HL-60/S4 (cell line): ENCODE data around the gene TLE5.

ENCODE experiments used
- in situ Hi-C: fragments of 300-500 bp; cut with MboI; formaldehyde crosslinking; loops from 2 replicates; pipeline ENCODE4 v1.14.3; 2022; ENCODE audit warnings: low sequenced_read_pairs

TLE5 gene, protein sequence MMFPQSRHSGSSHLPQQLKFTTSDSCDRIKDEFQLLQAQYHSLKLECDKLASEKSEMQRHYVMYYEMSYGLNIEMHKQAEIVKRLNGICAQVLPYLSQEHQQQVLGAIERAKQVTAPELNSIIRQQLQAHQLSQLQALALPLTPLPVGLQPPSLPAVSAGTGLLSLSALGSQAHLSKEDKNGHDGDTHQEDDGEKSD

DNA sequence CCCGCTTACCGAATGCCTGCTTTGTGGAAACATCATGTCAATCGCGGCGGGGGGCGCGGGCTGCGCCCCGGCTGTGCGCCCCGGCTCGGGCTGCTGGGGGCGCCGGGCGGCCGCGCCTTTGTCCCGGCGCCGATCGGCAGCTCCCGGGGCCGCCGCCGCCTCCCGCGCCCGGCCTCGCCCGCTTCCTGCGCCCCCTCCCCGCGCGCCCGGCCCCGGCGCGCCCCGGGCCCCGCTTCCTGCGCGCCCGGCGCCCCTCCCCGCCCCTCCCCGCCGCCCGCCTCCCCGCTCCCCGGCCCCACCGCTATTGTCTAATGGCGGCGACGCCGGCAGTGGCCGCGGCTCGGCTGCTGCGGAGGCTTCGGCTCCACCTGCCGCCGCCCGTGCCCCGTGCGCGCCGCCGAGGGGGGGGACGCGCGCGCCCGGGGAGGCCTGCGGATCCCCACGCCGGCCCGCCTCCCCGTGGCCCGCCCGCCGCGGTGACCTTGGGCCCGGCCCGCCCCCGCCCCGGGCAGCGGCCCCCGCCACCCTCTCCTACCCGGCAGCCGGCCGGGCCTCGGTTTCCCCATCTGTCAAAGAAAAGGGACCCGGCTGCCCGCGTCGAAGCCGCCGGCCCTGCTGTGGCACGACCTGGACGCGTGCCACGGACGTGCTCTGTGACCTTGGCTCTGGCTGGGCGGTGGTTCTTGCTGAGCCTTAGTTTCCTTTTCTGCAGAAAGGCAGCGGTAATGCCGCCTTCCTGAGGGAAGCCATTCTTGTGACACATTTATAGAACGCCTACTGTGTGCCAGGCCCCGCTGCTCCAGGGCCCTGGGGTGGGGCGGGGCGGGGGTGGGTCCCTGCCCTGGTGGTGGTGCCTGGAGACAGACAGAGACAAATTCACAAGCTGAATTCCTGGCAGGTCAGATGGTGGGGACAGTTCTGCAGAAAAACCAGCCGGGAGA lies at the start of gene TLE5:
Gene TLE5 (minus strand): TSS at position 331 of the 941 bp plus-strand sequence. CDS start 295 bp downstream, at position 36.
- in situ Hi-C loops, result no loop called here

DNA sequence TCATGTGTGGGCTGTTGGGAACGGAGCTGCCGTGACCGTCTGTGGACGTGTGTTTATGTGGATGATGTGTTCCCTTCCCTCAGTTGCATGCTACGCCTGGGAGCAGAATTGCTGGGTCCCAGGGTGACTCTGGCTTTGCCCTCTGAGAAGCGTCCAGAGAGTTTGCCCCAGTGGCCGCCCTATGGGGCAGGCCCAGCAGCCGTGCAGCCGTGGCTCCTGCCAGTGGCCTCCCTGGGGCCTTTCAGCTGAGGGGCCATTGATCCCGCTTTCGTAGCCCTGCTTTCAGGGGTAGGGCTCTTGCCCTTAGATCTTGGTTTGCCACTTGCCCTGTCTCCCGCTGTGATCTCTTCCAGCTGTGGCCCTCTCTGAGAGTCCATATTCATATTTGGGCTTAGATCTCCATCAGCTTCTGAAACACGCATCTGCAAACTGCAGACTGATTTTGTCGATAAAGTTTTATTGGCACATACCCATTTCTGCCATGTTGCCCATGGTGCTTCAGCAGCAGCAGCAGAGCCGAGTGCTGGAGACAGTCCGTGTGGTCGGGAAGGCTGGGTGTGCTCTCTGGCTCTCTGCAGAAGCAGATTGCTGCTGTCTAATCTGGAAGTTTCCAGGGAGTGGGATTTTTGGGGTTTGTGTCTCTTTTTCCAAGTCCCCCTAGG lies 49.4 kb upstream of the TLE5 start:
- in situ Hi-C loops, result loop anchor here (10.0 kb wide), 1 partner anchor 157 kb away; no protein-coding TSS in a partner anchor

DNA sequence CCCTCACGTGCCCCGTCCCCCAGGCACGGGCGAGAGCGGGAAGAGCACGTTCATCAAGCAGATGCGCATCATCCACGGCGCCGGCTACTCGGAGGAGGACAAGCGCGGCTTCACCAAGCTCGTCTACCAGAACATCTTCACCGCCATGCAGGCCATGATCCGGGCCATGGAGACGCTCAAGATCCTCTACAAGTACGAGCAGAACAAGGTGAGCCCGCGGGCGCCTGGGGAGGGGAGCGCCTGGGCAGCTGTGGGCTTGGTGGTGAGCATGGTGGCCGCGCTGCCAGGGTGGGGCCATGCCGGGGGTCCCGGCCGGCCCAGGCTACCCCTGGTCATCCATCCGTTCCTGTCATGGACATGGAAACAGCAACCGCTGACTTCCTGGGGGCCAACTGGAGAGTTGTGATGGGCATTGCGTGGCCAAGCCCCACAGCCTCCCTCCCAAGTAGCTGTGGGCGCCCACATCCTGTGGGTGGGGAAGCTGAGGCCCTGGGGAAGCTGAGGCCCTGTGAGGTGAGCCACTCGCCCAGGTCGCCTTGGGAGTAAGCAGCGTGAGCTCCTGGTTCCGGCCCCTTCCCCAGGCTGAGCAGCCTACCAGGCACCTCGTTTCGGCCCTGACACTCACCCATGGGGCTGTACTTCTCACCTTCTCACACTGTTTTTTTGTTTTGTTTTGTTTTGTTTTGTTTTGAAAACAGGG lies 48.0 kb upstream of the TLE5 start:
- in situ Hi-C loops, result loop anchor here (10.0 kb wide), 1 partner anchor 155 kb away; no protein-coding TSS in a partner anchor

DNA sequence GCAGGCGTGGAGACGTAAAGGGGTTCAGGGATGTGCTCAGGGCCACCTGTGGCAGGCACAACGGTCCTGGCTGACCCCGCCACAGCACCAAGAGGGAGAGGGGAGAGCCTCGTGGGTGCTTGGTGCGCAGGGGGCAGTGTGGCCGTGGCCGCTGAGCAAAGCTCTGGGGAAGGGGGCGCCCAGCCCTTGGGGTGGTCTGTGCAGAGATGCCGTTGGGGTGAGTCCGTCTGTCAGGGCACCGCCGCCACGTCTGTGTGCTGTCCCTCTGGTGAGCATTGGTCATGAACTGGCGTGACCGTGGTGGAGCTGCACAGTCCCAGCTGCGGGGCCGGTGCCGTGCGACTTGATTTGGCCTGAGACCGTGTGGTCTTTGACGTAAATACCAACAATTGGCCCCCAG lies 47.2 kb upstream of the TLE5 start:
- in situ Hi-C loops, result no loop called here

DNA sequence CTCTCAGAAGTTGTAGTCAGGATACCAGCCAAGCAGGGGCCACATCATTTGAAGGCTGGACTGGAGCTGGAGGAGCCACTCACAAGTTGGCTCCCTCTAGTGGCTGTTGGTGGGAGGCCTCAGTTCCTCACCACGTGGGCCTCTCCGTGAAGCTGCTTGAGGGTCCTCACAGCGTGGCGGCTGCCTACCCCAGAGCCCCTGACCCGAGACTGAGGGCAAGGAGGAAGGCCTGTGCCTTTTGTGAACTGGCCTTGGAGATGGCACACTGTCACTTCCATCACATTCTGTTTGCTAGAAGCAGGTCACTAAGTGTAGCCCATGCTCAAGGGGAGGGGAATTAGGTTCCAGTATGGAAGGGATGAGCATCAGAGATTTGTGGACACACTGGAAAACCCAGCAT lies 46.5 kb upstream of the TLE5 start:
- in situ Hi-C loops, result no loop called here

DNA sequence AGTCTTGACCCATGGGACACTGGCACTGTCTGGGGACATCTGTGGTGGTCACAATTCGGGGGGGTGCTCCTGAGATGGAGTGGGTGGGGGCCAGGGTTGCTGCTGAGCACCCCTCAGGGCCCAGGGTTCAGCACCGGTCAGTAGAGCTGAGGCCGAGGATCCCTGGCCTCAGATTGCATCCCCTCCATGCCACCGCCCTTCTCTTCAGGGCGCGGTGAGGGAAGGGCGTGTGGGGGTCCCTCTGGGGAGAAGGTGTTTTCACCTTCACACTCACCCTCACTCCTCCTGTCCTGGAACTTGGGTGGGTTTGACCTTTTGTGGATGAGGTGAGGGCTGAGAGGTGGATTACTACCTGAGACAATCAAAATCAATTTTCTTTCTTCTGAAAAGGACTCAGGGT lies 45.4 kb upstream of the TLE5 start:
- in situ Hi-C loops, result no loop called here

DNA sequence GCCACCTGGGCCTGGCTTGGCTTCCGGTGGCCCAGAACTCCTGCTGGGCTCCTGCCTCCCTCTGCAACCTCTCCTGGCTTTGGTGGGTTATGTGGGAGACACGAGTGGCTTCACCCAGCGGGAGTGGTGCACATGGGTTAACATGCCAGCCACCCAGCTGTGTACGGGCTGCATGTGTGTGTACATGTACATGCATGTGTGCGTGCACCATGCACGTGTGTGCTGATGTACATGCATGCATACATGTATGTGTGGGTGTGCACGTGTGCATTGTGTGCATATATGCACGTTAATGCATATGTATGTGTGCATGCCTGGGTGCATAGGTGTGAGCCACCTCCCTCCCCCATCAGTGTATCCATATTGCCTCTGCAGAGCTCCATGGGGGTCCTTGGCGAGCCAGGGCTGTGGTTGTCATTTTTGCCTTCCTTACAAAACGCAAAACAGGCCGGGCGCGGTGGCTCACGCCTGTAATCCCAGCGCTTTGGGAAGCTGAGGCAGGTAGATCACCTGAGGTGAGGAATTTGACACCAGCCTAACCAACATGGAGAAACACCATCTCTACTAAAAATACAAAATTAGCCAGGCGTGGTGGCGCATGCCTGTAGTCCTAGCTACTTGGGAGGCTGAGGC lies 44.3 kb upstream of the TLE5 start:
- in situ Hi-C loops, result no loop called here

DNA sequence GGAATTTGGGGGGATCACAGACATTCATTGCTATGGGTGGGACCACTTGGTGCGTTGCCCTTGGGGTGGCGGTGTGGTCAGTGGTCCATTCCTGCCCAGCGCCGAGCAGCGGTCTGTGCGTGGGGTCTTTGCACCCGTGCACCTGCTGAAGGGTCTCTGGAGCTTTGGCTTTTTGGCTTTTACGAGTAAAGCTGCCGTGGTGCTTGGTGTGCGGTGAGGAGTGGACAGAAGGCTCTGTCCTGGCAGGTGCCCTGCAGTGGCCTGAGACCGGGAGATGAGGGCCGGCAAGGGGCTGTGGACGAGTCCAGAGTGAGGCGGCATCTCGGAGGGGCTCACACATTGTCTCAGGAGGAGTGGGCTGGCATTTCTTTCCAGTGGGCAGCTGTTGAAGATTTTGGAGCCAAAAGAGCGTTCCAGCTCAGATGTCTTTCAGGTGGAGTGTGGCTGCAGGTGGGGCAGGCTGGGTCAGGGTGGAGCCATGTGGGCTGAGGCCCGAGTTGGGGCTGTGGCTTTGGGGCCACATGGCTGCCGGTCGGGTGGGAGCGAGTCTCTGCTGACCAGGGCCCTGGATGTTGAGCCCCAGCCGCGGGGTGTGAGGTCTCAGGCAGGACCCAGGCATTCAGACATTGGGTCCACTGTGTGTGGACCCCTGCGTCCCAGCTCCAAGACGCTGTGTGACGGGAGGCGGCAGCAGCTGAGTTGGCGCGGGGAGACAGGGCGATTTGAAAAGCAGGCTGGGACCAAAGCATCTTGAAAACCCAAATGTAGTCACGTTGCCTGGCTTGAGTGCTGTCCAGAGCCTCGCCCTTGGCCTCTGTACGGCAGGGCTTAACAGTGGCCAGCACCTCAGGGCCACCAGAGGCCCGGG lies 43.6 kb upstream of the TLE5 start:
- in situ Hi-C loops, result no loop called here

DNA sequence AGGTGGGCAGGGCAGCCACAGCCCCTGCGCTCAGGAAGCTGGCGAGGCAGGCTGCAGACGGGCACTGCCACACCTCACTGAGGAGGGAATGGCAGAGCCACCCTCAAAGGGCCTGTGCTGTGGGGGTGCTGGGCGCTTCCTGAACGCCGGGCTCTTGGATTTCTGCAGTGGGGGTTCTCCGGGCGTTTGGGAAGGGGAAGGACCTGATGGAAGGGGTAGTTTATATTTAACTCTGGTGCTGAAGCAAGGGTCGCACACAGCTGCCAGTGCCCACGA lies 42.4 kb upstream of the TLE5 start:
- in situ Hi-C loops, result no loop called here

DNA sequence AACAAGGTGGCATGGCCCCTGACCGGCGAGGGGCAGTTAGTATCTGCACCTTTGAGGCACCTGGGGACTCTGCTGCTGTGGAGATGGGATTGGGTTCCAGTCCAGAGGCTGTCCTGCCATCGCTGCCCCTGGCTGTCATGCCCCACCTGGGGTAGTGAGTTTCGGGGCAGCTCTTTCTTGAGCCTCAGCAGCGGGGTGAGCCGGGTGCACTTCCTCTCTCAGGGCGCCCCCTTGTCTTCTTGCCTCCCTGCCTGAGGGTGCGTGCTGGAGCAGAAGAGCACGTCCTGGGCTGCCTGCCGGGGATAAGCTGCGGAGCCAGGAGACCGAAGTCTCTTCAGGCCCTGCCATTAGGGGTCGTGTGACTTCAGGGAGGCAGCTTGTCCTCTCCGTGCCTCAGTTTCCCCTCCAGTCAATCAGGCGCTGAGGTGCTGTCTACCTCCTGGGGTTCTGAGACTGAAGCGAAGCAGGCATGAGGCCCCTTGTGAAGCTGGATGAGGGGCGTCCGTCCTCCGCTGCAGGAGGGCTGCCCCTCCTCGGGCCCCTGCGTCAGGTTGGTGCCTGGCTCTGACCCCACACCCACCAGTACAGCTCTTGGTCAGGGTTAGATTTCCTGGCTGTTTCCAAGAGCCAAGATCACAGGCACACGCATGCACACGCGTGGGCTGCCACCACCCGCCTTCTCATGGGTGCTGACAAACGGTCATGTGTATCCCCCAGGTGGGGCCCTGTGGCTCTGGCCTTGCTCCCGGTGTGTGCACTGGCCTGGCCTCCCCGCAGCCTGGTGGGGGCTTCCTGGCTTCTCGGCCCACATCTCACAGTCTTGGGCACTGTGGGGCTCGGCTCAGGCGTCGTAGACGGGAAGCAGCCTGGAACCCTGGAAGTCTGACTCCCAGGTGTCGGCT lies 40.2 kb upstream of the TLE5 start:
- in situ Hi-C loops, result no loop called here

DNA sequence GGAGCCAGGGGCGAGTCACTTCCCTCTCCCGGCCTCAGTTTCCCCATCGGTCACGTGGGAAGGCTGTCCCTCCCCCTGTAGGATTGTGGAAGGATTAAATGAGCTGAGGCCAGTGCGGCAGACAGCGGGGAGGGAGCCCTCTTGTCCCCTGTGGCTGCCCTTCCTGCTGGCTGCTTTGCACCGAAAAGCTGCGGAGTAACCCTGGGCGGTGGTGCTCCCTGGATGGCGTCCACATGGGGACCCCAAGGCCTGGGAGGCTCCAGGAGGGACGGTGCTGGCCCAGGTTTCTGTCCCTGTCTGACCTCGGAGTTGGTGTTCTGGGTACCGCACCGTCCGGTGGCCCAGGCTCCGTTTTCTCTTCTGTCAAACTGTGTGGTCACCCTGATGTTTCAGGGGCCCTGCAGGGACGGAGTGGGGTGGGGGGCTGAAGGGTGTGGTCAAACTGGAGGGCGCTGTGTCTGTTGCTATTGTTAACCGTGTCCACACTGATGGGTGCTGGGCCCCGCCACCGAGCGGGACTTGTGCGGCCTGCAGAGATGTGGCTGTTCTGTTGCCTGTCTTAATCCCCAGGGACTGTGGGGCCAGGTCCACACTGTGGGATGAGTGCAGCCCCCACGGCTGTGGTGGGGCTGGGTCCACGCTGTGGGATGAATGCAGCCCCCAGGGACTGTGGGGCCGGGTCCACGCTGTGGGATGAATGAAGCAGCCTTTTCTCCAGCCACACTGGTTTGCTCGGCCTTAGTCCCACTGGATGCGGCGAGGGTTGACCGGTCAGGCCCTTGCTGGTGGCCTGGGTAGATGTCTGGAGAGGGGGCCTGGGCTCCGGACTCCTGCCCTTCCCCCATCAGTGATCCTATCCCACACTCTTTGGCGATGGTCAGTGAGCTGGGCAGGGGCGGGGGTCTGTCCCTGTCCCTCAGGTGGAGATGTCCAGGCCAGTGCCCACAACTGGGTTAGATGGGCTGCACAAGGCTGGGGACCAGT lies 38.7 kb upstream of the TLE5 start:
- in situ Hi-C loops, result no loop called here

DNA sequence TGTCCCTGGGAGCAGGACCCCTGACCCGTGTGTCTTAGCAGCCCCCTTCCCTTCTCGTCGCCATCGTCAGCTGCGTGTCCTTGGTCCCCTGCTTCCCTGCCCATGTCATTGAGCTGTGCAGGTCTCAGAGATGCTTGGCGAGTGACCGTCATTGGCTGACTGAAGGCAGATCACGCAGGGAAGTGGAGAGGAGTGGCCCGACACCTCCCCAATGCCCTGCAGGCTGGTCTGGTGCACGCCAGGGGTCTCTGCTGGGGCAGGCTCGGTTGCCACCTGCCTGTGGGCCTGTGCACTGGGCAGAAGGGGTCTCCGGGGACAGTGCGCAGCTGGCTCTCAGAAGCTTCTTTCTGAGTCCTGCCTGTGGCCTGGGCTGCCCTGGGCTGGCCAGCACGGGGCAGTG lies 38.0 kb upstream of the TLE5 start:
- in situ Hi-C loops, result no loop called here

DNA sequence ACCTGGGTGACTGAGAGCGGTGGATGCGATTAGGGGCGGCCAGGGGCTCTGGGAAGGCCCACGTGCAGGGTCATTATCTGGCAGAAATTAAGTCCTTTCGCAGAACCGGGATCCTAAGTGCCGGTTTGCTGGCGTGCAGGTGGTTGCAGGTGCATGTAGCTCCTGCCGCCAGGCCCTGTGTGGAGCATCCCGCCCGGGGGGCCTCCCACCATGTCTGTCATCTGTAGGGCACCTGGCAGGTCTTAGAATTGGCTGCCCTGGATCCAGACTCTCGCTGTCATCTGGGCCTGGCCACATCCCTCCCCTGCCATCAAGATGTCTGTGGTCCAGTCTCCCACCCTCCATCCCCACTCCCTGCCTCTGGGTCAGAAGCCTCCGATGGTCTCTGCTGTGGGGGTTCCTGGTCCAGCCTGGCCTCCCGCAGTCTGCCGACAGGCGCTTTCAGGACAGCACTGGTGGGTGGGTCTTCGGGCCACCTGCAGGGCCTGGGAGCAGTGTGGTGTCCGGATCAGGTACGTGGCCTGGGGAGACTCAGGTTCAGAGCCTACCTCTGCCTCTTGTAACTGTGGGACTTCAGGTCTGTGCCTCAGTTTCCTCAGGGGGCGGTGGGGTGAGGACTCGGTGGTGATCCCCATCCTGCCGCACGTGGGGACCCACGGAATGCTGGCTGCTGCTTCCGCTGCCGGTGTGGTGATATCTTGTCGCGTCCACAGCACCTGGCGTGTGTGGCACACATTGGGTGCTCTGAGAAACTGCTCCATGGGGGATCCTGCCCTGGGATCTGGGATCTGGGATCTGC lies 37.3 kb upstream of the TLE5 start:
- in situ Hi-C loops, result no loop called here

DNA sequence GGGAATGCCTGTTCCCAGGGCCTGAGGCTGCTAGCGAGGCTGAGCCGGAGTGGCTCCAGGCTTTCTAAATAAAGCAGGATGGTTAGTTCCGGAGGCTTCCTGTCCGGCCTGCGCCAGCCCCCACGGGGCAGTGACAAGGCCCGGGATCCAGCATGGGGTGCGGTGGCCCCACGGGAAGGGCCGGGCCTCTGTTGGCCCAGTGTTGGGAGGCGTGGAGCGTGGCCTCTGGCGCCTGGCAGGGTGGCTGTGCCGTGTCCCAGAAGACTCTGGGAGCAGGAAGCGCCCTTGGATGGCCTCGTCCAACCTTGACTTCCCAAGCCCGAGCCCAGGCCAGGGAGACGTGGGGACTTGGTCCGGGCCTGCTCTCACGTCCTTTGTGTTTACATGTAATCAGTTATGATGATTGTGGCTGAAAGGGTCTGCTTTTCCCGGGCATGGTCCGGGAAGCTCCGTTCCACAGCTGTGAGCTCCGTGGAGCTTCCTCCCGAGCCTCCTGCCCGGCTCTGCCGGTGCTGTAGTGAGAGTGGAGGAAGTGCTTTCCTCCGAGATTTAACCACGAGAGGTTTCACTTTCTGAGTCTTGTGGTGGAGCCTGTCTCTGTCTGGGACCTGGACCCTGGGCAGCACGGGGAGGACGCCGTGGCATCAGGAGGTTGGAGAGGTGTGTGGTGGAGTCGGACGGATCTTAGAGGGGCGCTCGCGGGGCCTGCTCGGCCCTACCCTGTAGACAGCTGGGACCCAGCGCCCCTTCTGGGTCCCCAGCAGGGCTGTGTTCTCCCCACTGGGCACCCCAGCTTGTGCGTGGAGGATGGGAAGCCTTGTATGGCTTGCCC lies 36.4 kb upstream of the TLE5 start:
- in situ Hi-C loops, result no loop called here

DNA sequence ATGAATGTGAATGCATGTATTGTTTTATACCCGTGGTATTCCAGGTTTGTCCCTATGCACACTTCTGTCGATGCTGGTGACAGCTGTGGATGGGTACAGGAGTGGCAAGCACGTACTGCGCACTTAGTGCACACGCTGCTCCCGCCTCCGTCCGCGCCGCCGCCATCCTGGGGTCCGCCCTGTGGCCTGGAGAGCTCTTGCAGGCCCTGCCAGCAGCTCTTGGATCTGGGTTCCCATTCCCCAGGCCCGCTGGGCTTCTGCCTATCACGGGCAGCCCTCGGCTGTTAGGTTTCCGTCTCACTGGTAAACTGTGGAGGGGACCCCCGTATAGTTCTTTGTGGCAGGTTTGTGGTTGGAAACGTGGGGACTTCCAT lies 35.8 kb upstream of the TLE5 start:
- in situ Hi-C loops, result no loop called here

DNA sequence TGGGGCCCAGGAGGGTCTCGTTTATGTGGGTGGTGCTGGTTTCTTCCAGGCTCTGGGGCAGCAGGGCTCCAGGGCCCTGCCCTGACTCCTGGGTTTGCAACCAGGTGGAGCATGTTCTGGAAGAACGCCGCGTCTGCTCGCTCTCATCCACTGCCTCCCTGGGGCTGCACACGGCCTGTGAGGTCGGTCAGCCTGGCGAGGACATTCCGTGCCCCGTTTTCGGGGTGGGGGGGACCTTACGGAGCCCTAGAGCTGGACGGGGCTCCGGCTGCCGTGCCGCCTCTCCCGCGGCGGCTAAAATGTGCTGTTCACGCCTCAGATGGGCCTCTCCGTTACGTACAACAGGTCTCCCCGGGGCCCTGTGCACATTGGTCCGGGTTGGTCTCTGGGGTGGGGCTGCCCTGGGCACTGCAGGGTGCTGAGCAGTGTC lies 35.2 kb upstream of the TLE5 start:
- in situ Hi-C loops, result no loop called here
